GM10248 (cell line): Measurements from ENCODE around the gene PINK1.

Experiments used
- CTCF ChIA-PET: fragments of 300-600 bp; sonication (Branson Sonifier 250); formaldehyde crosslinking; extraction: SDS; loops from one replicate; lab custom pipeline; 2021; ENCODE audit warnings: antibody characterized with exemption; lab: Yijun Ruan, JAX
- POLR2A ChIA-PET: fragments of 350-650 bp; sonication (Branson Sonifier 250); formaldehyde crosslinking; extraction: SDS; loops from one replicate; lab custom pipeline; 2020; ENCODE audit warnings: antibody characterized with exemption; lab: Yijun Ruan, JAX
- DNase-seq: peaks from one replicate; pipeline ENCODE4 v3.0.0; 2012; ENCODE audit errors: extremely low spot score
- TF ChIP-seq, protein P1 (sequence below): IDR thresholded peaks from 2 replicates; pipeline ENCODE4 v1.5.1; 2012; ENCODE audit warnings: mild to moderate bottlenecking, low read depth; ENCODE audit errors: extremely low read depth, missing control alignments, control extremely low read depth

Gene PINK1

DNA sequence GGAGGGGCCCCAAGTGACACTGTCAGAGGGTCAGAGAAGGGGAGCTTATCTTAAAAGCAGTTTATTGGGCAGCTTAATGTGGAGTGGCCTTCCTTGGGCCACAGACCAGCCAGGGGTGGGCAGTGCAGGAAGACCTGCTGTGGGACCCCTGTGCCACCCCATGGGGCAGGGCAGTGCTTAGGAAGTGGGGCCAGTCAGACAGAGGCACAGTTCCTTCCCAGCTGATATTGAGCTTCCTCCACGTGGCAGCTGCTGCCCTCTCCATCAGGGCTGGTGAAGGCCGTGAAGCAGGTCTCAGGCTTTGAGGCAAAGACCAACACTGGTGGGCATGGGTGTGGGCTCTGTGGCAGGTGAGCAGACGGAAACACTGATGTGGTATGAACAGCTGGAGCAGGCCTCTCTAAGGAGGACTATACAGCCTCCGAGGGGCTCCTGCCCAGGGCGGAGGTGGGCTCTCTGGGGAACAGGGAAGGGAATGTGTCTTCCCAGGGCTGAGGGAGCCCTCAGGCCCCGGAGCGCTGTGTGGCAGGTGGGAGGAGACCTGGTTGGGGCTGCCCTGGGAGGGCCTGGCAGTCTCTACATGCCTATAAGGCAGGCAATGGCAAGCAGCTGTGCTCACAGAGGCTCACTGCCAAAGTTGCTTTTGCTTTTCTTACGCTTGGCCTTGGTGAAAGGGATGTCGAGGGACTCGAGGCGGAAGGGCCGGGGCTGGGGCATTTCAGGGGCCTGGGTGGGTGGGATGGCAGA lies 30.9 kb downstream of the PINK1 start:
- DNase-seq: no peak
- CTCF ChIA-PET: interaction anchor here (2.5 kb wide), 1 partner anchor 31 kb away, joined by 10 read pairs; the partner anchor contains the start of gene PINK1
- TF ChIP-seq, protein P1, sequence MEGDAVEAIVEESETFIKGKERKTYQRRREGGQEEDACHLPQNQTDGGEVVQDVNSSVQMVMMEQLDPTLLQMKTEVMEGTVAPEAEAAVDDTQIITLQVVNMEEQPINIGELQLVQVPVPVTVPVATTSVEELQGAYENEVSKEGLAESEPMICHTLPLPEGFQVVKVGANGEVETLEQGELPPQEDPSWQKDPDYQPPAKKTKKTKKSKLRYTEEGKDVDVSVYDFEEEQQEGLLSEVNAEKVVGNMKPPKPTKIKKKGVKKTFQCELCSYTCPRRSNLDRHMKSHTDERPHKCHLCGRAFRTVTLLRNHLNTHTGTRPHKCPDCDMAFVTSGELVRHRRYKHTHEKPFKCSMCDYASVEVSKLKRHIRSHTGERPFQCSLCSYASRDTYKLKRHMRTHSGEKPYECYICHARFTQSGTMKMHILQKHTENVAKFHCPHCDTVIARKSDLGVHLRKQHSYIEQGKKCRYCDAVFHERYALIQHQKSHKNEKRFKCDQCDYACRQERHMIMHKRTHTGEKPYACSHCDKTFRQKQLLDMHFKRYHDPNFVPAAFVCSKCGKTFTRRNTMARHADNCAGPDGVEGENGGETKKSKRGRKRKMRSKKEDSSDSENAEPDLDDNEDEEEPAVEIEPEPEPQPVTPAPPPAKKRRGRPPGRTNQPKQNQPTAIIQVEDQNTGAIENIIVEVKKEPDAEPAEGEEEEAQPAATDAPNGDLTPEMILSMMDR: no peak
- POLR2A ChIA-PET: no interaction called here

DNA sequence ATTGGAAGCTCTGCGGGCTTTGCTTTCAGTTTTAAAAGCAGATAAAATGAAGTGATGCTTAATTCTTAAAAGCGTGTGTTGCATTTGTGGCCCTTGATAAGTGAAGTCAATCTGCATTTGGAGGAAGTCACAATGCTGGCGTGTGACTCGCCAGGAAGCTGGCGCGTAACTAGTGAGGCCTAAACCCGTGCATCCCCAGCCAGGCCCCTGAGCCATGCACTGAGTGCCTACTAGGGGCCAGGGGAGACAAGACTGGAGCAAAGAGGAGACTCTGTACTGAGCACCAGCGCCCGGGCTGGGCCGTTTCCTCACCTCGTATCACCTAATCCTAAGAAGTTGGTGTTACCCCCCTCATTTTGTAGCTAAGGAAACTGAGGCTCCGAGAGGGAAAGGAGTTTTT lies 32.5 kb downstream of the PINK1 start:
- no peak for DNase-seq
- ChIA-PET POLR2A (no interaction called here), CTCF (interaction anchor here (1.0 to 1.7 kb wide), 6 partner anchors 10 to 529 kb away, joined by 3 to 6 read pairs (median 4); no protein-coding TSS in a partner anchor)
- TF ChIP-seq, protein P1: no peak

DNA sequence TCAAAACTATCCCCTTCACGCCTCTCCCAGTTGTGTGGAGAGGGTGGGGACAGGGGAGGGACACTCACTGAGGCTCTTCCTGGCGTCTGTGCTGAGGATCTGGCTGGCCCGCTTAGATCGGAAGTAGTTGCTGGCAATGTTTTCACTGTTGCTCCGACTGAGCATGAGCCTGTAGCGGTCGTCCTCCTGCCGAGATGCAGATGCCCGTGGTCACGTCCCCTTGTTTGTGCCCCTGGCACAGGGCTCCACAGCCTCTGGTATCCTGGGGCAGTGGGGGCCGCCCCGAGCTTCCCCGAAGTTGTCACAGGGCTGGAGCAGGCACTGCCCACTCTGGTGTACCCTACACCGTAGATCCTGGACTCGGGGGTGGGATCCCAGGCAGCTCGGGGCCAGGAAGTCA lies 32.9 kb downstream of the PINK1 start:
- TF ChIP-seq, protein P1: no peak
- ChIA-PET CTCF (interaction anchor here (1.0 to 1.7 kb wide), 6 partner anchors 10 to 529 kb away, joined by 3 to 6 read pairs (median 4); no protein-coding TSS in a partner anchor), POLR2A (no interaction called here)
- no peak for DNase-seq

DNA sequence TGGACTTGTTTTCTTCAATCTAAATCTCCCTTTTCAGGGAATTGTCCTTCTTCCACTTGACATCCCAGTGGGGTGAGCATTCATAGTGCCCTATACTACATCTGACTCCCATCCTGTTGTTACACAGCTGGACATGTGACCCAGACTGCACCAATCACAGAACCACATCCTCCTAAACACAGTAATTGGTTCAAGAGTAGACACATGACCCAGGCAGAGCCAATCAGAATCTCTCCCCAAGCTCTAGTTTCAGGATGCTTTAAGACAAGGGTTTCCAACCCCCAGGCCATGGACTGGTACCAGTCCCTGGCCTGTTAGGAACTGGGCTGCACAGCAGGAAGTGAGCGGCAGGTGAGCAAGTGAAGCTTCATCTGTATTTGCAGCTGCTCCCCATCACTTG lies 33.5 kb downstream of the PINK1 start:
- TF ChIP-seq, protein P1: no peak
- ChIA-PET POLR2A (no interaction called here), CTCF (interaction anchor here (1.0 to 1.7 kb wide), 5 partner anchors 9 to 528 kb away, joined by 3 to 6 read pairs (median 5); no protein-coding TSS in a partner anchor)
- DNase-seq: no peak

DNA sequence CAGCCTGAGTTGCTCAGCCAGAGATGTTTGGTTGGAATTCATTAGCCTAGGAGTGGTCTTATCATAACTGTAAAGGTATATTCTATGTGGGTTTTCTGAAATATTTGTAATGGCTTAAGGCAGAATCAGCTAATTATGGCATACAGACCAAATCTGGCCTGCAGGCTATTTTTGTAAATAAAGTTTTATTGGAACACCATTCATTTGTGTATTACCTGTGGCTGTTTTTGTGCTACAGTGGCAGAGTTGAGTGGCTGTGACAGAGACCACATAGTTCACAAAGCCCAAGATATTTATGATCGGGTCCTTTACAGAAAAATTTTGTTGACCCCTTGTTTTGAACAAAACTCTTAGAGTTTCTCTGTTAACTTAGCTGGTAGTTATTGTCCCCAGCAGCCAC lies 35.3 kb downstream of the PINK1 start:
- DNase-seq: no peak
- TF ChIP-seq, protein P1: no peak
- POLR2A ChIA-PET: no interaction called here
- CTCF ChIA-PET: interaction anchor here (1.2 to 1.6 kb wide), 3 partner anchors 9 to 28 kb away, joined by 3 to 4 read pairs (median 3); no protein-coding TSS in a partner anchor

DNA sequence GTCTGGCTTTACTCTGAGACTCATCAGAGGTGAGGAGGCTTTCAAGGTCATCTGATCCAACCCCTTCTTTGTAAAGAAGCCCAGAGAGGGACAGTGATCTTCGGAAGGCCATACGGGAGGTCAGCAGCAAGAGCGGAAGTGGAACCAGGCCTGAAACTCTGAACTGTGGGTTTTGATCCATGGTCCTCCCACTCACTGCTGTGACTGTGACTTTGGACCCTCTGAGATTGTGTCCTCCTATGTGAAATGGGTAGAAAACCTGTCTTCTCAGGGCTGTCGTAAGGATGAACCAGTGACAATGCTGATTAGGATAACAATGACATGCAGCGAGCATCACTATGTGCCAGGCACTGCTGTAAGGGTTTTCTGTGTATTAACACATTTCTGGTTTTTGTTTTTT lies 37.7 kb downstream of the PINK1 start:
- DNase-seq: no peak
- CTCF ChIA-PET: no interaction called here
- POLR2A ChIA-PET: no interaction called here
- TF ChIP-seq, protein P1: no peak
